GM21529 (cell line): ENCODE data around the gene ITM2C.
A peak's percentile ranks its signal among the peaks of the same experiment; 100 is the strongest.

ENCODE experiments used
- ATAC-seq: cut with Tn5 transposase; IDR thresholded peaks from one replicate; pipeline ENCODE4 v1.9.1; 2021; ENCODE audit not compliant: unreplicated experiment

Gene ITM2C

DNA sequence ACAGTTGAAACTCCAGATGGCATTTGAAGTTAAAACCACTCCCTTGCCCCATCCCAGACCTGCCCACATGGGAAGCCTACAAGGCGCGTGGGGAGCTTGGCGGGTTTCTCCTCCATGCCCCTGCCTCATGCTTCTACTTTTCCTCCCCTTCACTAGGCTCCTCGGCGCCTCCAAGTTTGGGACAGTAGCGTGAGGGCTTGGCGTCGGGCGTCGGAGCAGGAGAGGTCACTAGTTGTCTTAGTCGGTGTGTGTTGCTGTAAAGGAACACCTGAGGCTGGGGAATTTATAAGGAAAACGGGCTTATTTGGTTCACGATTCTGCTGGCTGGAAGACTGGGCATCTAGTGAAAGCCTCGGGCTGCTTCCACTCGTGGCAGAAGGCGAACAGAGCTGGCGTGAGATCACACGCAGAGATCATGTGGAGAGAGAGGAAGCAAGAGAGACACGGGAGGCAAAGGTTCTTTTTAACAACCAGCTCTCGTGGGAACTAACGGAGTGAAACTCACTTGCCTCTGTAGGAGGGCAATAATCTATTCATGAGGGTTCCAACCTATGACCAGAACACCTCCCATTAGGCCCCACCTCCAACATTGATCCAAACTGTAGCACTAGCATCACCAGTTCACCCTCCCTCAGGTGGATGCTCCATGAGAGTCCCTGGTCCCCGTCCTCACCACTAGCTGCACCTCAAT, 25.3 kb downstream of the ITM2C start:
- no peak for ATAC-seq

DNA sequence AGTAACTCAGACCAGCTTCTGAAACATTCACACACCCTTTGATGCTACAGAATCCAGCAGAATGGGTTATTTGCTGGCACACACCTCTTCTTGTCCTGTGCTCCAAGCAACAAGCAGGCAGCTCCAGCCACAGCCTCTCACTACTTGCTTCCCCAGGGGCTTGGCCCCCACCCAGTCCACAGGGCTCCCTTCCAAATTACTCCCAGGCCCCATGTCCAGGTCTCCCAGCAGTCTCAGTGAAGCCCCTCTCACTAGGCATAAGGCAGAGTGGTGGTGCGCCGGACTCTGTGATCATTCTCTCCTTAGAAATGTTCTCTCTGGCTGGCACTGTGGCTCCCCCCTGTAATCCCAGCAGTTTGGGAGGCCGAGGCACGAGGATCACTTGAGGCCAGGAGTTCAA, 25.9 kb downstream of the ITM2C start:
- no peak for ATAC-seq

DNA sequence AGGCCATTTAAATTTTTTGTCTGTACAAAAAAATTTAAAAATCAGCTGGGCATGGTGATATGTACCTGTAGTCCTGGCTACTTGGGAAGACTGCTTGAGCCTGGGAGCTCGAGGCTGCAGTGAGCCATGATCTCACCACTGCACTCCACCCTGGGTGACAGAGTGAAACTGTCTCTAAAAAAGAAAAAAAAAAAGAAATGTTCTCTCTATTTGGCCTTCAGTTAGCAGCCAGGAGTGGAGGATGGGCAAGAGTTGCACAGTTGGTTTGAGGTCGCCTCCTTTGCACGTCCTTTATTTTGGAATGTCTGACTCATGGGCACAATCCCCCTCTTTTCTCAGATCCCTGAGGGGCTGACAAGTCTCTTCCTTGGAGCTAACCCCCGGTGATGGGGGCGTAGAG, 26.3 kb downstream of the ITM2C start:
- no peak for ATAC-seq

DNA sequence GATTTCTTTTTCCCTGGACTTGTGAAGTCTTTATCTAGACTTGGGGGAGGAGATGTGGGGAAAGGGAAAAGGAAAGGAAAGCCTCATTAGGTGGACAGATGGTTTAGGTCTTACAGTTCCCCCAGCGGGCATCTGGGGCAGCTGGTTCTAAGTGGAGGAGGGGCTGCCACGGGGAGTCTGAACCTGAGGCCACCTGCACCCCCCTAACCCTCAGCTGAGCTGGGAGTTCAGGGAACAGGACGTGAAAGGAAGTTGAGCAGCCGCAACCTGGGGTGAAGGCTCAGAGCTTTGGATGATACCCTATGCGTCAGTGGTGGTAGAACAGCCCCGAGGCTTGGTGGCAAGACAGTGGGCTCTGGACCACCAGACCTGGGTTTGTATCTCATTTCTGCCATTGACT, 26.8 kb downstream of the ITM2C start:
- no peak for ATAC-seq

DNA sequence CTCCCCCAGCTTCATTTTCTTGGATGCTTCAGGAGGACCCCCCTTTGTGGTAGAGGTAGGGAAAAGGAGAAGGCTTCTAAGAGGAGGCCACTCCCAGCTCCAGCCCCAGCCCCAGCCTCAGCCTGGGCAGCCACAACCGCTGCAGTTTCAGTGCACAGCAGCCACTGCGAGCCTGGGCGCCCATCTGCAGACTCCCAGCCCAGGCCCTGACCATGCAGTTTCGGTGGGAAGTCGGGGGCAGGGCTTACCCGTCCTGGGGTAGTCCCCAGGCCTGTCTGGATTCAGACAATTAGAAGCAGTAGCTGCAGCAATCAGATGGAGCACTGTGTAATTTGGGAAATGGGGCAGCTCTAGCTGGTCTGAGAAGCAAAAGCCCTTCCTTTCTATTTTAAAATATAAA, 28.6 kb downstream of the ITM2C start:
- peak; percentile 86 for ATAC-seq

DNA sequence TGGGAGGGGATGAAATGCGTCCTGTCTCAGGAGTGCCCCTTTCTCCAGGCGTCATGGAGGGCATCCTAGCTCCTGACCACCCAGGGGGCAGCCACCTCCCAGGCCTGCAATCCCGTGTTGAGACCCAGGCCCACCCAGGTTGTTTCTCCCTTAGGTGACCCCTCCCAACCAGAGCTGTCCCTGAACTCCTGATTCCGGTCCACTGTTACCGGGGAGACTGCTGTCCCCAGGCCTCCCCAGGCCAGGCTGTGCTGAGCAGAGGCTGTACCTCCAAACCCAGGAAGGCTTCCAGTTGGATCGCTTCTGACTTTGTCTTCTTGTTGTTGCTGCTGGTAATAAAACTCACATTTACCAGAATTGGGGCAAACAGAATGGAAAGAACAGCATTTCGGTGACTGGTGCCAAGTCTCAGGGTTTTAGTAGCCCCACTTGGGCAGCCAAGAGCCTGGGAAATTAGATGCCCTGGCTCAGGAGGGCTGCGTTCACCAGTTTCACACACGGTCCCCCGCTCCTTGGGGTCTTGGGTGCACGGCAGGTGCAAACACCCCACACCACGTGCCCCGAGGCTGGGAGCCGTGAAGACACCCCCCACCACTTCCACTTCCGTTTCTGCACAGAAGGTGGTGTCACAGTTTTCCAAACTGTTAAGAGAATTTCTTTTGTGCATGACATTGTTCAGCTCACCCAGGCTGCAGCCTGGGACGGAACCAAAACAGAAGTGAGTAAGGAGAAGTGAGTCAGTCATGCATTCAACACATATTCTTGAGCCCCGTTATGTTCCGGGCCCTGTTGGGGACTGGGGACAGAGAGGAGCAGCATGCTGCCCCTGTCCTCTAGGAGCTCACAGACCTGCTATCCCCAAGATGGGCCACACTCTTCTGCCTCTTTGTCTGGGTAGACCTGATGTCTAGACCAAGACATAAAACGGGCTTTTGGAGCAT, 29.4 kb downstream of the ITM2C start:
- ATAC-seq = peak; percentile 43

DNA sequence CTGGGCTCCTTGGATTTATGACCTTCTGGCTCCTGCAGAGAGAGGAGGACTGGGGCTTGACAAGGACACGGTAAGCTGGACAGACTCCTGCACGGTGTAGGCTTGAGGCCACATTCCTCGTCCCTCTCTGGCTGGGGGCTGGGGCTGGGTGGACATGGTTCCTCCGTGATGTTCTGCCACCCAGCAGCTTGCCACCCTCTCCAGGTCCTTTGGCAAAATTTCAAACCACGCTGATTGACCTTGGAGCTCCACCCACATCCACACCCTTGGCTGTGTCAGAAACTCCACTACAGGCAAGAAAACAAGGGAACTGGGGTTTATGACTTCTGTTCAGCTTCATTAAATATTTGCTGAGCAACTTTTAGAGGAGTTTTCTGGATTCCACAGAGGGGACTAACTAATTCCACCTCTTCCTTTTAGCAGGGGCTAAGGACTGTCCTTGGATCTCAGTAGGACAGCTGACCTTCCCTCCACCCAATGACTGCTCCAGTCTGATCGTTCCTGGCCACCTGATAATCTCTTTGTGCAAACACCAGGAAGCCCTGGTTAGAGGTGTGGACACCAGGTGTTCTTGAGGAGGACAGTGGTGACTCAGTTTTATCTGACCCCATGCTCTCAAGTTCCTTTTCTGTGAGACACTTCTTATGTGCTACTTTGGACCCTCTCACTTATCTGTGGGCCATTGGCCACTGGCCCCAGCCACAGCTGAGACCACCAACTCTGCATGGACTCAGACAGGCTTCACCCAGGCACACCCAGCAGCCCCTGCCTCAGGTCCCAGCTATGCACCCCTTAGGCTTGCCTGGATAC, 31.0 kb downstream of the ITM2C start:
- no peak for ATAC-seq

DNA sequence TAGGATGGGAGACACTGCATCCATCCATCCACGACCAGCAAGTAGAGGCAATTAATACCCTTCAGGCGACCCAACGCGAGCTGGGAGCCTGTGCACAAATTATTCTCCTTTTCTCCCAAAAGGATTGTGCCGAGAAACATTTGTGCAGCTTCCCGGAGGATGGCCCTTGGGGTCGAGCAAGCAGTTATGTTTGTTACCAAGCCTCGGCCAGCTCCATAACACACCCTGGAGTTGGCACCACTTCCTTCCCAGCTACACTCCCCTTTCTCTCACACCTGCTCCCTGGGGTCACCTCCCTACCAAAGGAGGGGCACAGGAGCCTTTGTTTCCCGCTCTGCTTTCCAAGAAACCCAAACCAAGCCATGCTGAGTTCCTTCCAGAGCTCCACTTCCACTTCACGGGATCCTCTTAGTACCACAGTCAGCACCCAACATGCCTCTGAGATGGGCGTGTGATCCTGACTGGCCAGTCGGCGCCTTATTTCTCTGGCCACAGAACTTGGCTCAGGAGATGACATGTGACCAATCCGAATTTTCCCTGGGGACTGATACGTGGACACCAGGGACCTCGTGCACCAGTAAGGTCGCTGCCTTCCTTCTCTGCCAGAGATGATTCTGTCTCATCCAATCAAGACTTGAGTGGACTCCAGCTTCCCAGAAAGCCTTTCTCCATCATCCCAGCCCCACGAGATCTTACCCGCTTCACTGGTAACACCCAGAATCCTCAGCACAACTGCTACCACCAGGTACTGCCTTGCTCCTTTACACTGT, 31.8 kb downstream of the ITM2C start:
- ATAC-seq = no peak

DNA sequence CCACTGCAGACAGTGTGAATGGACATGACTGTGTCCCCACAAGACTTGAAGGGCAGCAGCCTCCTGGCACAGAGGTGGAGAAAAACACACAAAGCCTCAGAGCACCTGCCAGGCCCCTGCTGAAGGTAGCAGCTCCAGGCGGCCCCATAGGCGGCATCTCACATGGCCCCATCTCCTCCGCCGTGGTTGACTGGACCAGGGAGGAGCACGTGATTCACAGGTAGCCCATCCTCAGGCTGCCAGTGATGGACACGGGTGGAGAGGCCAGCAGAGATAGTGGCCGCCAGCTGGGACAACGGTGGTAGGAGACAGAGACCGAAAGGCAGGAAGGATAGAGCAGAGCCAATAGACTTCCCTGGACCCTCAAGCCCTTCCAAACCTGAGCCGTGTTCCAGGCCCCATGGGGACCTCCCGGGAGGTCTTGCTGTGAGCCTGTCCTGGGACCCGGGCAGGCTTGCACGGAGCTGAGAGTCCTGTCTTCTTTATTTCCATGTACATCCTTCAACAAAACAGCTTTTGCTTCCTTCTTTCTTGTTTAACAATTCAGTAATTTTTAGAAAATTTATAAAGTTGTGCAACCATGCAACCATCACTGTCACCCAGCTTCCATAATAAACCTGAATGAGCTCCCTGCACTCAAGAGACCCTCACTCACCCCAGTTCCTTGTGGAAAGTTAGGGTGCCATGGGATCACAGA, 33.4 kb downstream of the ITM2C start:
- no peak for ATAC-seq

DNA sequence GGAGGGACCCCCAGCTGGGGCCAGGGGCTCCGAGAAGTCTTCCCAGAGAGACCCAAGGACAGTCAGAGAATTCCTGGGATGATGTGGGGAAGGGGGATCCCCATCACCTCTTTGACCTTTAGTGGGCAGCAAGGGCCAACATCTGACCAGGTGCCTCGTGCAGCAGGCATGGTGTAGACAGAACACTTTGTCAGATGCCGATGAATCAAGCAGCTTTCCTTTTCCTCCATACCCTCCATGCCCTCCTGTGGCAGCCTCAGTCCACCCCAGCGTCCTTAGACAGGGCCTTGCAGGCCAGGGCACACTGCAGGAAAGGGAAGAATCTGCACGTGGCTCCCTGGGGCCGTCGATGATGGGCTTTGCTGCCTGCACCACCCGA, 34.0 kb downstream of the ITM2C start:
- ATAC-seq = no peak

DNA sequence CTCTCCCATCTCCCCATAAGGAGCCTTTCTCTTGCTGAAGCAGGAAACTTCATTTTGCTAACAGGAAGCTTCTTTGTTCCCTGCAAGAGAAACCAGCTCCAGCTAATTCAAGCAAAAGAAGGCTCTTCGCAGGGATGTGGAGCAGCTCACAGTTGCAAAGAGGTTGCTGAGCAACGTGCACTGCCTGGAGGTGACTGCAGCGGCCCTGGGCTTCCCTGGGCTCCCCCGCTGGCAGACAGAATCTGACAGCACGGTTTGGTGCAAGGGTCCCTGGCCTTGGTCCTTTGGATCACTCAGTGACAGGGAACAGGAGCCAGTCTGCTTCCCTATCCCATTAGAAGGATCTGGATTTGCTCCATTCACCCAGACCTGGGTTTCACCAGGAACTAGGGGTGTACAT, 34.5 kb downstream of the ITM2C start:
- ATAC-seq = no peak

DNA sequence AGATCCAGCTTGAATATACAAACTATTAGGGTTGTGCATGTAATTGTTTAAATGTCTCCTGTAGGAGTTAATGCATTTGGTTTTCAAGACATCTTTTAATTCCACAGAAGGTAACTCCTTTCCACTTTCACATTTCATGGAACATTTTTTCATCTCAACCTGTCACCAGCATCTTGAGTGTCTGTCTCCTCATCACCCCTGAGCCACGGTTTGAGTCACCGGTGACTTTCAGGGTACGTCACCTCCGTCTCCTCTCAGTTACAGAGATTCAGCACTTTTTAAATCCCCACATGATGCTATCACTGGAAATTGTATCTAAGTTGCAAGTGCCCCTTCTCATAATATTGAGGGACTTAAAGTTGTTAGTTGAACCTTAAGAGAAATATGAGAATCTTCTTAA, 35.0 kb downstream of the ITM2C start:
- ATAC-seq = no peak

DNA sequence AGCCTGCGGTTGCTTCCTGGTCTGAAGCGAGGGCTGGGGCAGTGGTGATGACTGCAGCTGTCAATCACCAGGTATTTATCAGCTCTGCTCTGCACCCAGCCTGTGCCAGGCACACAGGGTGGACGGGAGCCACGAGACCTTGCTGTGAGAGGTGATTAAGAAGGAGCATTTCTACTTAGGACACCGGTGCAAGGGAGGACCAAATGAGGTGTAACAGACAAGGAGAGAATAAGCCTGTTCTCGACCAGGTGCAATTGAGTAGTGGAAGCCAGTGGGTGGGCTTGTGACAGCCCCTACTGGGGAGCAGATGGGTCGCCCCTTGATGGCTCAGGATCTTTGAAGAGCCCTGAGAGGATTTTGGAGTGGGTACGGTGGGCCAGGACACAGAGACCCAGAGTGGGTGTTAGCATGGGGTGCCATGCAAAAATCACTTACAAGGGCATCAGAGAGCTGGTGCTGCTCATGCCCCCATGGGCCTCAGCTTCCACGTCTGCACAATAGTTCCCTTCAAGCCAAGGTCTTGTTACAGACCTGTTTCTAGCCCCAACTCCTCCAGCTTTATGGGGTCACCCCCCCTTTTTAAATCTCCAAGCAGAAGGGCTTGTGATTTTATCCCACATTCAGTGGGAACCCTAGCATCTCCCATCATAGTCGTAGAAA, 35.7 kb downstream of the ITM2C start:
- ATAC-seq = no peak

DNA sequence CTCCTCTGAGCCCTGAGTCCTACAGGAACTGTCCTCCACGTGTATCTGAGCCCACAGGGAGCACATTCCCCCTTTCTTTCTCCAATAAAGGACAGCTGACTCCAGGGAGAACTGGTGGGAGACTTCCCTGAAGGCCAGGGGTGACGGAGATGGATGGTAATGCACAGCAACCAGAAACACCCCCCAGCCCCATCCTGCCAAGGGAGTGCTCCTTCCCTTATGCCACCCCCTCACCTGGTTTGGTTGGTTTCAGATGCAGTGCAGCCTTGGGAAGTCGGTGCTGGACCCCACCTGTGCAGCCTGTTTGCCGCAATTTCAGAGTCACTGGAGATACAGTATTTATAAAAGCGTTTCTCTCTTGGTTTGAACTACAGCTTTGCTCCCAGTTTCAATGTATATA, 36.3 kb downstream of the ITM2C start:
- ATAC-seq = no peak

DNA sequence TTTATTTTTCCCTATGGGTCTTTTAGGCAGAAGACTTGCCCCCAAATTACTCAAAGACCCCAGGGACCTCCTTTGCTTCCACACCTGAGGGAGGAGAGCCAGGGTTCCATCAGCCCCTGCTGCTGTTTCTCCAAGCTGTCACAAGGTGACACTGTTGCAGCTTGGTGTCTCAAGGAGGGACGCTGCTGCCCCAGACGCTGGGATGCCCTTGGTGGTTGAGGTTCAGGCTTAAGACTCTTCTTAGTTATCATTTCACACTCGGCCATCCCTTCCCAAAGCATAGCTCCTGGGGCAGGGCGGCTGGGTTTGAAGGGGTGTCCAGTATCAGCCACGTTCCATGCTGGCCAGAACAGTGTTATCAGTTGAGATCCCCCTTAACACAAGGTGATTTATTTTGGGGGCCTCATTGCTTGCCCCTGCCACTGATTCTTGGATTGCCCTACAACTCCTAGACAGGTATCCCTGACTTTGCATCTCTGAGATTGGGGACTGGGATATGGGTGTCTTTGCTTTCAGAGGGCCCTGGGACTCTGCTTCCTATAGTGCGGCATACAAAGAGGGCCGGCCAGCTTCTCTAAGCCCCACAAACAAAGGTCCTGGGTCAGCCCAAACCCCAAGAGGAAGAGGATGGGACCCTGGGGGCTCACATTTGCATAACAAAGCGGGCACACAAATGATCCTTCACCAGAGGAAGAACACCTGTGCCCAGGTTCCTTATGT, 37.6 kb downstream of the ITM2C start:
- peak; percentile 68 for ATAC-seq

DNA sequence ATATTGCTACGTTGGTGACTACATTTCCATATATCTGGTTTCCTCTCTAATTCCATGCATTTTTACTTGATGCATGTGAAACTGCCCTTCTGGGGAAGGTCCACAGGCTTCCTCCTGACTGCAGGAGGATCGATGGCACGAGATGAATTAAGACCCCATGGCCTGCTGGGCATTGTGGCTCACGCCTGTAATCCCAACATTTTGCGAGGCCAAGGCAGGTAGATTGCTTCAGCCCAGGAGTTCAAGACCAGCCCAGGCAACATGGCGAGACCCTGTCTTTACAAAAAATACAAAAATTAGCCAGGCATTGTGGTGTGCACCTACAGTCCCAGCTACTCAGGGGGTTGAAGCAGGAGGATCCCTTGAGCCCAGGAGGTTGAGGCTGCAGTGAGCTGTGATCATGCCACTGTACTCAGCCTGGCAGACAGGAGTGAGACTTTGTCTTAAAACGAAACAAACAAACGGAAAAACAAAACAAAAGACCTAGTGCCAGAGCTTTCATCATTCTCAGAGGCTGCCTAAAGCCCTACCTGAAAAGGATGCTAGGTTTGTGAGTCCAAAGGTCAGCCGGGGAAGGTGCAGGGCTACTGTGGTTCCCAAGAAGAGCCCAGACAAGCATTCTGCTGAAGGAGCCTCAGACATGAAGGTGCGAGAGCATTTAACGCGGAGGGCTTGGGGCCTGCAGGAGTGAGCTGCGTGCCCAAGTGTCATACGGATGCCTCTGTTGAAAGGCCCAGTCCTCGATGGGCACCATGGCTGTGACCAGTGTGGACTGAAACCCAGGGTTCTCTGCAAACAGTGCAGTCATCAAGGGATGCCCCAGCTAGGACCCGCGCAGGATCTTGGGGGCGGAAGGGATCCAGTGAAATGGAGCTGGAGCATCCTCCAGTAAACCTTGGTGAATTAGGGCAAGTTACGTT, 38.7 kb downstream of the ITM2C start:
- ATAC-seq = no peak

DNA sequence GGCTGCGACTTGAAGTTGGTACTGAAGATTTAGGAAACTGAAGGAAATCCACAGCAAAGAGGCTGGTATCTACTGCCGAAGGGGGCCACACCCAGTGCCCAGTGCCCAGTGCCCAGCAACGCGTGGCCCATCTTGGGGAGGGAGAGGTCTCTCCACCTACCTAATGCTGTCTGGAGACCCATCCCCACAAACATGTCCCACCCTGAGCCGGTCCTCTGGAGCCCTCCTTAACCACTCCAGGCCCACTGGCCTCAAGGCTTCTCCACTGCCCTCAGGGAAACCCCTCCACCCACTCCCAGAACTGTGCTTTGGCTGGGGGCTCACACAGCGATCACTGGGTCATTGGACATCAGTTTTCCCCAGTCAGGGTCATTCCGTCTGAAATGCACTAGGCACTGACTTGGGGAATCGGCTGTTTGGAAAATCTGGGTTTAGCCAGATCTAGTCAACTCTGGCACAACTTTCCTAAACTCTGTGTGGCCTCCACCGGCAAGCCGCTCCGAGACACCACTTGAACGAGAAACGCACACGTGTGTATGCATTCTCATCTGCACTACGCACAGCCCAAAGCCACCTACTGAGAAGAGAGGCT, 40.2 kb downstream of the ITM2C start:
- ATAC-seq = no peak
